Epithelial cell of umbilical artery (primary cell): ENCODE measurements around the gene DCST2. TPM values are rescaled to one million over a fixed set of nuclear protein-coding genes. Genes with fewer than 3 reads are reported as not detected.

Source experiments
- total RNA-seq: library from RNA; depleted of rRNA; stranded (reverse); fragments of >200 nt; gene quantifications from 2 replicates; pipeline ENCODE4 v1.2.3, GENCODE V29; 2014

Gene DCST2
- total RNA-seq: not detected in 2 replicates

GRCh38 chr1:155033524-155033923 is at the start of gene DCST2, which contains the start of gene DCST1:
Gene DCST2, minus strand, starts transcription at chr1:155033781. Its CDS starts 80 bp downstream, at chr1:155033701.
Gene DCST1, plus strand, starts transcription at chr1:155033824. Its CDS starts 213 bp downstream, at chr1:155034037.

GRCh38 chr1:155078469-155079209 is 45.1 kb upstream of the DCST2 start, which contains the start of gene EFNA3:
Gene EFNA3, plus strand, starts transcription at chr1:155078837. Its CDS starts 105 bp downstream, at chr1:155078942.

GRCh38 chr1:155063550-155064110 is 30.0 kb upstream of the DCST2 start, which contains the start of gene EFNA4:
Gene EFNA4, plus strand, starts transcription at chr1:155063740. Its CDS starts 84 bp downstream, at chr1:155063824.

GRCh38 chr1:155050560-155051341 is 17.2 kb upstream of the DCST2 start, which contains the start of gene ADAM15:
Gene ADAM15, plus strand, starts transcription at chr1:155051316. Its CDS starts 71 bp downstream, at chr1:155051387.

GRCh38 chr1:155002464-155003226 is 30.9 kb downstream of the DCST2 start, which contains the start of gene ZBTB7B:
Gene ZBTB7B, plus strand, starts transcription at chr1:155002802. Its CDS starts 11,859 bp downstream, at chr1:155014661.

GRCh38 chr1:154993572-154994268 is 39.9 kb downstream of the DCST2 start, which contains the start of gene LENEP:
Gene LENEP, plus strand, starts transcription at chr1:154993586. Its CDS starts 22 bp downstream, at chr1:154993608.

GRCh38 chr1:154982897-154983648 is 50.5 kb downstream of the DCST2 start, which contains the start of gene FLAD1:
Gene FLAD1, plus strand, starts transcription at chr1:154983344. Its CDS starts 351 bp downstream, at chr1:154983695.

GRCh38 chr1:154974102-154974807 is 59.3 kb downstream of the DCST2 start, which contains the start of gene CKS1B:
Gene CKS1B, plus strand, starts transcription at chr1:154974681. Its CDS starts 65 bp downstream, at chr1:154974746.

GRCh38 chr1:154970631-154971340 is 62.8 kb downstream of the DCST2 start, which contains the start of gene SHC1:
Gene SHC1, minus strand, starts transcription at chr1:154970747. Its CDS starts 221 bp downstream, at chr1:154970526.

Other genes with a start within 250 kb of the DCST2 start
- under 0.01 and 0.65 TPM in 2 replicates for gene KCNN3, start 163.5 kb downstream of the DCST2 start, total RNA-seq
- gene PMVK, start 97.1 kb downstream of the DCST2 start, total RNA-seq: 7.3 and 9.7 TPM in 2 replicates
- 79.6 and 105 TPM in 2 replicates for gene PBXIP1, start 77.7 kb downstream of the DCST2 start, total RNA-seq
- 5.2 and 5.9 TPM in 2 replicates for gene PYGO2, start 72.0 kb downstream of the DCST2 start, total RNA-seq
- 152 and 218 TPM in 2 replicates for gene SHC1, start 63.0 kb downstream of the DCST2 start, total RNA-seq
- gene CKS1B, start 59.1 kb downstream of the DCST2 start, total RNA-seq: 116 and 140 TPM in 2 replicates
- gene FLAD1, start 50.4 kb downstream of the DCST2 start, total RNA-seq: 26.6 and 33.9 TPM in 2 replicates
- gene LENEP, start 40.2 kb downstream of the DCST2 start, total RNA-seq: 0.76 TPM in 1 of 2 replicates, not detected in the other
- gene ZBTB7B, start 31.0 kb downstream of the DCST2 start, total RNA-seq: 7.5 and 9.7 TPM in 2 replicates
- not detected in 2 replicates for gene DCST1, start within 50 bp of the DCST2 start, total RNA-seq
- gene ADAM15, start 17.5 kb upstream of the DCST2 start, total RNA-seq: 161 and 165 TPM in 2 replicates
- gene EFNA4, start 30.0 kb upstream of the DCST2 start, total RNA-seq: 8.8 and 9.7 TPM in 2 replicates
- 0.76 and 0.97 TPM in 2 replicates for gene EFNA3, start 45.1 kb upstream of the DCST2 start, total RNA-seq
- gene EFNA1, start 94.1 kb upstream of the DCST2 start, total RNA-seq: 57.0 and 96.1 TPM in 2 replicates
- gene SLC50A1, start 102.1 kb upstream of the DCST2 start, total RNA-seq: 33.8 and 45.1 TPM in 2 replicates
- 24.2 and 50.0 TPM in 2 replicates for gene DPM3, start 106.8 kb upstream of the DCST2 start, total RNA-seq
- 61.1 and 119 TPM in 2 replicates for gene KRTCAP2, start 139.5 kb upstream of the DCST2 start, total RNA-seq
- 3.5 and 3.9 TPM in 2 replicates for gene TRIM46, start 140.1 kb upstream of the DCST2 start, total RNA-seq
- gene THBS3, start 174.1 kb upstream of the DCST2 start, total RNA-seq: 8.2 and 12.3 TPM in 2 replicates
- 58.1 and 85.8 TPM in 2 replicates for gene MTX1, start 174.9 kb upstream of the DCST2 start, total RNA-seq
- 4.5 and 5.2 TPM in 2 replicates for gene ENTREP3, start 221.7 kb upstream of the DCST2 start, total RNA-seq
- 22.3 and 29.2 TPM in 2 replicates for gene SCAMP3, start 228.6 kb upstream of the DCST2 start, total RNA-seq
- gene CLK2, start 239.7 kb upstream of the DCST2 start, total RNA-seq: 14.3 and 21.7 TPM in 2 replicates
- gene HCN3, start 243.7 kb upstream of the DCST2 start, total RNA-seq: 0.30 and 0.32 TPM in 2 replicates